Measurements from ENCODE around the gene CLASP2.

The CLASP2 gene

GRCh38 chr3:33636125-33636850 lies 81.8 kb downstream of the CLASP2 start:
- peak; percentile 12 for DNase-seq (ENCODE audit: low spot score)

- DNase-seq (ENCODE audit: low spot score): no peak
These were observed 83.8 kb downstream of the CLASP2 start for GRCh38 chr3:33634262-33634661.

- no peak for DNase-seq (ENCODE audit: low spot score)
These were observed 88.8 kb downstream of the CLASP2 start for GRCh38 chr3:33629219-33629618.

DNA sequence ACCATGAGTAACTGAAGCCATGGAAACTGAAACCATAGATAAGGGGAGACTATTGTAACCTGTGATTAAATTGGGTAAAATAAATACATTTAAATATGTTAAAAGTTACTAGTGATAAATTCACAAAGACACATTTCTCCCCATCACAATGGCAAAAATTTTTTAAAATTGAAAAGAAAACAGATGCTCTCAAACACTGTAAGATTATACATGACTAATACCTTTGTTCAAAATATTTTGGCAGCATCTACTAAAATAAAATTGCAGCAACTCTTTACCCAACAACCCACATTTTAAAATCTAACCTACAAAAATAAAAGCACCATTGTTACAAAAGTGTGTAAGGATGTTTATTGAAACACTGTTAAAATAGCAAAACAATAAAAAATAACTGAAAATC lies 93.3 kb downstream of the CLASP2 start:
- no peak for DNase-seq (ENCODE audit: low spot score)

DNA sequence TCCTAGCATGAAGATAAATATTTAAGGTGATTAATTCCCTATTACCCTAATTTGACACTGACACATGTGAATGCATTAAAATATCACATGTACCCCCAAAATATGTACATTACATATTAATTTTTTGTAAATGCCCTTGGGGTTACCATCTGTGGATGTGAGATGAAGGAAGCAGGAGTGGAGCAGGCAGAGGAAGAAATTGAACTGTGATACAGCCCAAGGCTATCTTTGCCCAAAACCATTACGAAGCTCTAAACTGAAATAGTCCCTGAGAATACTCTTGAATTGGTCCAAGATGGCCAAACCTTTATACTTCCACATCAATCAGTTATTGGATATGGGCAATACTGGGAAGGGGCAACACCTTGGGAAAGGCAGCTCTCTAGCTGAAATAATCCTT lies 105.0 kb downstream of the CLASP2 start:
- DNase-seq (ENCODE audit: low spot score): no peak

DNA sequence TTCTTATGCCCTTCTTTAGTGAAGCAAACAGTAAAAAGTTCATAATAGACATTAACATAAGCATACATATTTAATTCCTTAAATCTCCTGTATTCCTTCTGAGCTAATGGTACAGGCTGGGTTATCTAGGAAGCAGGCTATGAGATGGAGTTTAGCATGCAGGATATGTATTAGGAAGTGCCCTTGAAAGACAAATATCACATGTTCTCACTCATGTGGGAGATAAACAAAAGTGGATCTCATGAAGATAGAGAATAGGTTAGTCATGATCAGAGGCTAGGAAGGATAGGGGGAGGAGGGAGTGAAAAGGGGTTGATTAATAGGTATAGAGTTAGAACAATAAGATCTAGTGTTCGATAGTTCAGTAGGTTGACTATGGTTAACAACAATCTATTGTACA lies 105.4 kb downstream of the CLASP2 start:
- DNase-seq (ENCODE audit: low spot score): no peak

GRCh38 chr3:33602829-33603228 lies 115.2 kb downstream of the CLASP2 start:
- DNase-seq (ENCODE audit: low spot score): no peak

DNA sequence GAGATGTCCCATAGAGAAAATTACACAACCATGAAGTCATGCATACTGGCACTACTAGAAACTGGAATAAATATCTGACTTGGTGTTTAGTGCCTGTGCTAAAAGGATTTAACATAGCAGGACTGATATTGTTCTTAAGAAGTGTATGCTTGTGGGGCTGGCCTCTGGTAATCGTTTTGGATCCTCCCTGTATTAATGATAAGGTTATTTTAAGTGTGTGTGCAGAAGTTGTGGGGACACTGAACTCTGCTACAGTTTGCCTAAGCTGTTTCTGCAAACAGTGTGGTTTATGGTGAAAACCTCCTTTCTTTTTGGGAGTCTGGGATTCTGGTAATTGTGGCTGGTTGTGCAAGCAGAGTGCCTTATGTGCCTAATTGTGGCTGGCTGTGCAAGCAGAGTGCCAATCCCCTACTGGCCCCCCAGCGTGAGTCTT lies 120.8 kb downstream of the CLASP2 start:
- DNase-seq (ENCODE audit: low spot score): no peak

DNA sequence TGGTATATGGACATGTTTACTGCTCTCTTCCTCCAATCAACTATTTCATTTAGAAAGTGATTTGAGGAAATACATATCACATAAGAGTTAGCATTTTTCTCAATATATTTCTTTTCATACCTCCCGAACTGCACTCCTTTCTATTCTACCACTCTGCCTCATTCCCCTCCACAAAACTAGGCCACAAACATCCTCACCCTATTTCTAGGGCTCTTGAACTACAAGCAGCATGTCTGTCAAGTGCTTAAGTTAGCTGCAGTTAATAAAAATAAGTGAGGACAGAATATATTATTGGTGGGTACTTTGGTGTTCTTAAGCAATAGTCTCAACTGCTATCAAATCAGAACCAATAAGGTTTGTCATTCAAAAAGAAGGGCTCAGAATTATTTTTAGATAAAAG lies 125.1 kb downstream of the CLASP2 start:
- no peak for DNase-seq (ENCODE audit: low spot score)

DNA sequence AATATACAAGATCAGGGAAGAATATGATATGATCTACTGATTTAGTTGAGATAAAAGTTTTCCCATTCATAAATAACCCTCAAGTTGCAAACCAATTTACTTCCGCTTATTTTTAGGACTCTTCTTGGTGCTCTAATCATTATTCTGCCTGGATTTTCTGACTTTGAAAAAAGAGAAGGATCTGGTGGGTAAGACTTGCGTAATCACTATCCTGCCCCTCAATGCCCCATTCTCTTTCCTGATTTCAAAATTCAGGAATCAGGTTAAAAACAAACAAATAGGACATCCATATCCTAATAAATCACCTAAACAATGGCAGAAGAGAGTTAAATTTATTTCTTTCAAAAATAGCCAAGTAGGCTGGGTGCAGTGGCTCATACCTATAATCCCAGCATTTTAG lies 127.5 kb downstream of the CLASP2 start:
- DNase-seq (ENCODE audit: low spot score): no peak

DNA sequence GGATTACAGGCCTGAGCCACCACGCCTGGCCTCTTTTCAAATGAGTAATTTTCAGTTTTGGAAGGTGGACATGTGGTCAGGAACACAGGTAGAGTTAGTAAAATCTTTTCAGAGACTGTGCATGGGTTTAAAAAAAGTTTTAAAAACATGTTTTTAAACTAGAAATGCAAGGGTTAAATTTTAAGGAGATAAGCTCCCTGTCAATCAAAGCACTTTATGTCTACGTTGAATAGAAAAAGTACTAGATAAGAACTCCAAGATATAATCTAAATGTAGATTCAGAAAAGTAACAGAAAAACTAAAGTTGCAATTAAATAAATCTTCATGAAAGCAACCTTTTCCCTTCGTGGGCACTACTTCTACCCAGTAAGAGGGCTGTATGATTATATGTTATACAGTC lies 131.7 kb downstream of the CLASP2 start:
- no peak for DNase-seq (ENCODE audit: low spot score)

- DNase-seq (ENCODE audit: low spot score): no peak
These were observed 135.8 kb downstream of the CLASP2 start for GRCh38 chr3:33582234-33582633.

GRCh38 chr3:33581666-33582065 lies 136.4 kb downstream of the CLASP2 start:
- no peak for DNase-seq (ENCODE audit: low spot score)

GRCh38 chr3:33579840-33580239 lies 138.2 kb downstream of the CLASP2 start:
- DNase-seq (ENCODE audit: low spot score): no peak

DNA sequence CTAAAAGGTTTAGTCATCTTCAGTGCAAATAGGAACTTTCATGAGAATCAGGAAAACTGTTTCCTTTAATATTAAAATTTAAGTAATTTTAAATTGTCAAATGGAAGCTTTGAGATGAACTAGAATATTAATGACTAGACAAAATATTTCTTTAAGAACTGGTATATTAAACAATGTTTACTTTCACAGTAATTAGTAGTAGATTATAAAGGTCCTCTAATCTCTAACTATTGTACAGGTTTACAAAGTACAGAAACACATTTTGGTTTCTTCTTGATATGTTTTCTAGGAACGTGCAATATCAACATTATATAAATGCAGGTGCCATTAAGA lies 138.9 kb downstream of the CLASP2 start:
- no peak for DNase-seq (ENCODE audit: low spot score)

DNA sequence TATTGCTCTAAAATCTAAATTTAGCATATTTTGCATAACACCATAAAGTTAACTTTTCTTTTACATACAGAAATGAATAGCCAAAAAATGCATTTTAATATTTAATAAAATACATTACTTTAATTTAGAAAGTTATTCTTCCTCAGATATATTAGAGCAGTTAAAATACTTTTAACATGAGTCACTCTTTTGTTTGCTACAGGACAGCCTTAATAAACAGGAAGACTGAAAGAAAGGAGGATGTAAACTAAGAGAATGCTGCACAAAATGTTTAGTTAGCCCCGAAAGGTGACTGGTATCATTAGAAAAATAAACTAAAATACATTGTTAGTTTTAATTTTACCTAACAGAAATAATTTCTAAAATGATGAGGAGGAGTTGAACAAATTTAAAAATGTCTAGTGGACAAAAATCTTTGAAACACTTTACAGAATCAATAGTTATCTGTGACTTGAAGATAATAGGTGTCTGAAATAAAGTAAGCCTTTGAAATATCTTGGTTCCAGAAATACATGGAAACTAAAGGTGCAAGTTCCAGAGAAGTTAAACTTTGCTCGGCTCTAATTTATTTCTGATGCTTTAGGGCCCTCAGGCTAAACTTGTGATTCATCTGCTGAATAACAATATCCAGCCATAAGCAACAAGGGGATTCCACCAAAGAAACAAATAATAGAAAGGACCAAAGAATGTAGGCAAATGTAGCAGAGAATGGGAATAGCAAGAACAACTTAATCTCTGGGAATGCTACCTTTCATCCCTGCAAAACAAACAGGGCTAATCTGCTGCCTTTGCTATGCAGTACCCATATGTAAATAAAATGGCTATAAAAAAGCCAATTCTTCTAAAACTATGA lies 139.5 kb downstream of the CLASP2 start:
- DNase-seq (ENCODE audit: low spot score): no peak

- DNase-seq (ENCODE audit: low spot score): no peak
These were observed 140.5 kb downstream of the CLASP2 start for GRCh38 chr3:33577588-33577987.

DNA sequence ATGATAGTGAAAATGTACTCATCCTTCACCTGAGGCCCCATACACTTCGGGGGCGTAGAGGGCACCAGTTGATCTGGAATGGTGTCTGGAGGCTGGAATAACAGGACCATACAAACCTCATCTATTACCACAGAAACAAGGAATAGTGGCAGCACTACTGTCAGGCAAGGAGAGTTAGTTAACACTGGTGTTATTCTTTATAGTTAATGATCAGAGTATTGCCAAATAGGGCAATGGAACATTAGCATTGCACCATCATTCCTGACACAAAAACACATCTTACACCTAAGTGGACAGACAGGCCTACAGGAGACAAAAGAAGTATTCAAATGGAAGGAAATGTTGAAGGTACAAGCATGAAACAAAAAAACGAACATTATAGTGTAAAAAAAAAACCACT lies 140.9 kb downstream of the CLASP2 start:
- DNase-seq (ENCODE audit: low spot score): no peak

DNA sequence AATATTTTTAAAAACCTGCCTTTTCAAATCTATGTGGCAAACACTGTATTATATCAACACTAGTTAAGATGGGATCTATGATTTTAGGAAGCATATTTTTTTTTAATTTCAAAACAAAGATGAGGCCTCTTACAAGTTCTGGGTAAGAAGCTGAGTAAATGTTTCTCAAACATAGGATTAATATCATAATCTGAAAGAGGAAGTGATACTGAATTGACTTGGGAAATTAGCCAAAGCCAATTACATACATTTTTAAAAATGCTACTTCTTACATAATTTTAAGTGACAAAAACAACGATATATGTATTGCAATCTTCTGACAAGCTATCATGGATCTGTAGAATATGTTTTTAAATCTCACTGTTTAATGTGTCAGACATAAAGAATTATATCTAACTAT lies 142.7 kb downstream of the CLASP2 start:
- no peak for DNase-seq (ENCODE audit: low spot score)

- DNase-seq (ENCODE audit: low spot score): no peak
These were observed 160.2 kb downstream of the CLASP2 start for GRCh38 chr3:33557829-33558228.

- DNase-seq (ENCODE audit: low spot score): no peak
These were observed 160.8 kb downstream of the CLASP2 start for GRCh38 chr3:33557279-33557678.

DNA sequence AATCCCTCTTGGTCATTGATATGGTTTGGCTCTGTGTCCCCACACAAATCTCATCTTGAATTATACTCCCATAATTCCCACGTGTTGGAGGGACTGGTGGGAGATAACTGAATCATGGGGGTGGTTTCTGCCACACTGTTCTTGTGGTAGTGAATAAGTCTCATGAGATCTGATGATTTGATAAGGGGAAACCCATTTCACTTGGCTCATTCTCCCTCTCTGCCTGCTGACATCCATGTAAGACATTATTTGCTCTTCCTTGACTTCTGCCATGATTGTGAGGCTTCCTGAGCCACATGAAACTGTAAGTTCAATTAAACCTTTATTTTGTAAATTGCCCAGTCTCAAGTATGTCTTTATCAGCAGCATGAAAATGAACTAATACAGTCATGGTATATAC lies 171.0 kb downstream of the CLASP2 start:
- no peak for DNase-seq (ENCODE audit: low spot score)

DNA sequence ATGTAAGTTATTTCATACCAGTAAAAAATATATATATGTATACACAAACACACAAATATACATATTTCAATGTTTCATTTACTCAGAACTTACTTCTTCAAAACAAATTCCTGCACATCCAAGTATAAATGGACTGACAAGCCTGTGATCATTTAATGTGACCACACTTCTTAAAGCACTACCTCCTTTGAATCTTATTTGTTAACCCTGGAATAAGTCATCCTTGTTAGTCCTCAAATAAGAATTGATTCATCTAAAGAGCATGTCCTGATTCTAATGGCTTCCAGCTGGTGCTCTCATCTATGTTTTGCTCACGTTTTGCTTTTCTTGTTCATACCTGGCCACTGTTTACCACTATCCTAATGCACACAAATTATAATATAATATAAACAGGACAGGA lies 173.9 kb downstream of the CLASP2 start:
- no peak for DNase-seq (ENCODE audit: low spot score)

DNA sequence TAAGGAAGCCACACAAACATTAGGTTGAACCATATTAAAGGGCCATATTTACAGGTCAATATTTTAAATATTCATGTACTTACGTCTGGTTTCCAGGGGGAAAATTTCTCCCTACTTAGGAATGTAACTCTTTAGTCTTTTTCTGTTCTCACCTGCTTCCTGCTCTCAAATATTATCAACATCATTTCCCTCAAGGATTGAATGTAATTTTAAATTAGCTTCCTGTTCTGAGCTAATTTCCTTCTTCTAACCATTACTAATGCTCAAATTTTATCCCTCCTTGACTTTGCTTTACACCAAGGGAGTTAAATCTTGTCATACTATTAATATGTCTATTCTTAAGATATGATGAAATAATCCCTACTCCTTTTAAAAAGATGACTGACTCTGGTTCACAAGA lies 174.5 kb downstream of the CLASP2 start:
- DNase-seq (ENCODE audit: low spot score): no peak

Measured in hepatic stellate cell (primary cell).